HUES48 (cell line): ENCODE results near the gene LACTB.
A peak's percentile ranks its signal among the peaks of the same experiment; 100 is the strongest.

ENCODE experiments used
- H3K27ac ChIP-seq: one replicate; pipeline ENCODE4 v1.7.0; 2013; ENCODE audit warnings: low read depth, low read length, inconsistent platforms
- H3K27me3 ChIP-seq: 2 replicates; pipeline ENCODE4 v1.6.1; 2013; ENCODE audit warnings: mild to moderate bottlenecking, low read length; ENCODE audit not compliant: control insufficient read depth, insufficient read depth
- H3K36me3 ChIP-seq: 2 replicates; pipeline ENCODE4 v1.6.1; 2013; ENCODE audit warnings: low read length; ENCODE audit not compliant: control insufficient read depth, insufficient read depth
- H3K4me1 ChIP-seq: 2 replicates; pipeline ENCODE4 v1.6.1; 2013; ENCODE audit warnings: mild to moderate bottlenecking, low read length; ENCODE audit not compliant: control insufficient read depth, insufficient read depth
- H3K4me3 ChIP-seq: 2 replicates; pipeline ENCODE4 v1.5.1; 2013; ENCODE audit warnings: mild to moderate bottlenecking, low read depth, low read length
- H3K9ac ChIP-seq: 2 replicates; pipeline ENCODE4 v1.6.1; 2013; ENCODE audit warnings: mild to moderate bottlenecking, low read depth, low read length, moderate library complexity
- H3K9me3 ChIP-seq: 2 replicates; pipeline ENCODE4 v1.6.1; 2013; ENCODE audit warnings: low read length; ENCODE audit not compliant: control insufficient read depth, insufficient read depth

LACTB gene

DNA sequence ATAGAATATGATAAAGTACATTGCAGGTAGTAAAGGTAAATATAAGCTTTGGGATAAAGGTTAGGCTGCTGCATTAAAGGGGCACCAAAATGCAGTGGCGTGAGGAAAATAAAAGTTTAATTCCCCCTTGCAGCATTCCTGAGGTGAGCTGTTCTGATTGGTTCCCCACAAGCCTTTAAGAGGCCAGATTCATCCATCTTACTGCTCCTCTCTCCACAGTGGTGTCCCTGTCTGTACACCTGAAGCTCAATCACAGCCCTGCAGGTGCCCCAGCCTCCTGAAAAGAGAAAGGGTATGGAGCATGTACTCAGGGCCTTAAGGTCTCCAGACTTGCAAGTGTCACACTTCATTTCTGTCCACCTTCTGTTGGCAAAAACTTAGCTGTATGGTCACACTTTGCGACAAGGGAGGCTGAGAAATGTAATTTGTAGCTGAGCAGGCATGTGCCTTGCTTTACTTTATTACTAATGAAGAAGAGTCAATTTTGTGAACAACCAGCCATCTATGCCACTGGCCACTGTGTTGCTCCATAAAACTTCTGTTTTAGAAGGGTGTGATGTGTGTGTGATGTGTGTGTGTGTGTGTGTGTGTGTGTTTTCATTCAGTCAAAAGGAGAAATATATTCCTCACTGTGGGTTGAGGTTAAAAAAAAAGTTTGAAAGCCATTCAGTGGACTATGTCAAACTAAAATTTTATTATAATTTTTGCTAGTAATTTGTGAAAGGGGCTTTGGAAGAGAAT lies 12.8 kb downstream of the LACTB start:
- Histone ChIP-seq H3K36me3 (peaks cover 6% of the 10 kb centered on the region), H3K27me3 (no peaks in the 10 kb centered on the region), H3K9ac (no peak overlapping the region), H3K4me1 (no peaks in the 10 kb centered on the region), H3K9me3 (no peaks in the 10 kb centered on the region), H3K4me3 (no peak overlapping the region), H3K27ac (no peak overlapping the region)

DNA sequence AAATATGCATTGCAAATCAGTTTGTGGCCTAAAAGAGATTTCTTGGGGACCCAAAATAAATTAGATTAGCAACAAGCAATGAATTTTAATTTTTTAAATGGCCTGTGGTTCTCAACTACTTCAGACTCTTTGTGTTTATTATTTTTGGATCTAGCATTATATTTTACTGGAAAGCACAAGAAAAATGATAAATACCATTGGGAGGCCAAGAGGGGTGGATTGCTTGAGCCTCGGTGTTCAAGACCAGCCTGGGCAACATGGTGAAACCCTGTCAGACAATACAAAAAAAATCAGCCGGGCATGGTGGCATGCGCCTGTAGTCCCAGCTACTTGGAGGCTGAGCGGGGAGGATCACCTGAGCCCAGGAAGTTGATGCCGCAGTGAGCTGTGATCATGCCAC lies 13.6 kb downstream of the LACTB start:
- no peak overlapping the region for H3K27ac ChIP-seq
- no peak overlapping the region for H3K4me3 ChIP-seq
- H3K4me1 ChIP-seq: no peaks in the 10 kb centered on the region
- H3K27me3 ChIP-seq: no peaks in the 10 kb centered on the region
- H3K36me3 ChIP-seq: no peaks in the 10 kb centered on the region
- no peaks in the 10 kb centered on the region for H3K9me3 ChIP-seq
- no peak overlapping the region for H3K9ac ChIP-seq

DNA sequence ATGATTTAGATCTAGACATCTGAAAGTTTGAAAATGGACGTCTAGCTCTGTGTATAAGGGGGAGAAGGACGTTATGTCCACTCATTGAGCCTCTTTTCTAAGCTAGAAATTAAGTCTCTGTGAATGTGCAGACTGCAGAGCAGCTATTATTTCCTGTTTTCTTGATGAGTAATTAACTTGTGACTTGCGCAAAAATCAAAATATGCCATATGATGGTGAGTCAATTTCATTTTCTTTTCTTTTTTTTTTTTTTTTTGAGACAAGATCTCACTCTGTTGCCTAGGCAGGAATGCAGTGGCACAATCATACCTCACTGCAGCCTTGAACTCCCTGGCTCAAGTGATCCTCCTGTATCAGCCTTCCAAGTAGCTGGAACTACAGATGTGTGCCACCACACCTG lies 14.1 kb downstream of the LACTB start:
- Histone ChIP-seq H3K9ac (no peak overlapping the region), H3K36me3 (no peaks in the 10 kb centered on the region), H3K9me3 (no peaks in the 10 kb centered on the region), H3K27me3 (no peaks in the 10 kb centered on the region), H3K4me3 (no peak overlapping the region), H3K4me1 (no peaks in the 10 kb centered on the region), H3K27ac (no peak overlapping the region)

DNA sequence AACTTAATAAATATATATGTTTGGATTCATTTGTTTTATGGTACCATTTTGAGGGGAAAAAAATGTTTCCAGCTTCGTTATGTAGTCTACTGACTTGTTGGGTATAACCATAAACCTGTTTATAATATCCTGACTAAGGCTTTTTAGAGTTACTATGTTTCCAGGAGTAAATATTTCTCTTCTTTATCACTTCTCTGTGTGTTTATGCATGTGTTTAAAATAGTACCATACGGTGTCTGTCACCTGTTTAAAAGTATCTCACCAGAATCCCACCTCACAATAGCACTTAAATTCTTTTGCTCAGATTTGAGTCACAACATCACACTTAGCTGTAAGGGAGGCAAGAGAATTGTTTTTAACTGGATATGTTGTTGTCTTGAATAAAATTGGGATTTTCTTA lies 15.1 kb downstream of the LACTB start:
- Histone ChIP-seq H3K27me3 (no peaks in the 10 kb centered on the region), H3K4me1 (no peaks in the 10 kb centered on the region), H3K4me3 (no peak overlapping the region), H3K9ac (no peak overlapping the region), H3K36me3 (no peaks in the 10 kb centered on the region), H3K9me3 (no peaks in the 10 kb centered on the region), H3K27ac (no peak overlapping the region)

DNA sequence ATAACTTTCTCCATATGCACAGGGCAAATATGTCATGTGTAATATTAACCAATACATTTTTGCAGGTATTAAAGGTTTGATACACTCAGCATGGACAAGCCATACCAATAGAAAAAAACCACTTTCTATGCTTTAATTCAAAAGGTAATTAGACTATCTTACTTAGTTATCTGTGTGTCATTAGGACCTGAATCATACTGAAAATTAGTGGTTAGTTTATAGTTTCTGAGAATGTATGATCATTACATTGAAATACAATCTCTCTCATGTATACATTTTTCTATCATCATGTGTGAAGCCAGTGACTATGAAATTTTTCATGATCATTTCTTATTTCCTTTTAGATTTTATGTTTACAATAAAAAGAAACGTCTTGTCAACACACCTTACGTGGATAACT lies 19.3 kb downstream of the LACTB start:
- H3K27me3 ChIP-seq: no peaks in the 10 kb centered on the region
- no peaks in the 10 kb centered on the region for H3K36me3 ChIP-seq
- H3K4me3 ChIP-seq: no peak overlapping the region
- no peak overlapping the region for H3K9ac ChIP-seq
- H3K27ac ChIP-seq: no peak overlapping the region
- H3K4me1 ChIP-seq: no peaks in the 10 kb centered on the region
- no peaks in the 10 kb centered on the region for H3K9me3 ChIP-seq

DNA sequence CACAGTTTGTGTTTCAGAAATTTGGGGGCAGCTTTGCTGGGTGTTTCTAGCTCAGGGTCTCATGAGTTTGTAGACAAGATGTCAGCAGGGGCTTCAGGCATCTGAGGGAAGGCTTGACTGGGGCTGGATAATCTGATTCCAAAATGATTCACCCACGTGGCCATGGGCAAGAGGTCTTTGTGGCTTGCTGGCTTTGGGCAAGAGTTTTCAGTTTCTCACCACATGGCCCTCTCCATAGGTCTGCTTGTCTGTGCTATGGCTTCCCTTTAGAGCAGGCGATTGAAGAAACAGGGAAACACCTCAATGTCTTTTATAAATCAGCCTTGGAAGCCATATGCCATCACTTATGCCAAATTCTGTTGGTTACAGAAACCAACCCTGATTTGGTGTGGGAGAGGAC lies 23.8 kb downstream of the LACTB start:
- no peaks in the 10 kb centered on the region for H3K27me3 ChIP-seq
- H3K36me3 ChIP-seq: no peaks in the 10 kb centered on the region
- H3K27ac ChIP-seq: no peak overlapping the region
- no peaks in the 10 kb centered on the region for H3K4me1 ChIP-seq
- no peak overlapping the region for H3K9ac ChIP-seq
- H3K4me3 ChIP-seq: no peak overlapping the region
- no peaks in the 10 kb centered on the region for H3K9me3 ChIP-seq

DNA sequence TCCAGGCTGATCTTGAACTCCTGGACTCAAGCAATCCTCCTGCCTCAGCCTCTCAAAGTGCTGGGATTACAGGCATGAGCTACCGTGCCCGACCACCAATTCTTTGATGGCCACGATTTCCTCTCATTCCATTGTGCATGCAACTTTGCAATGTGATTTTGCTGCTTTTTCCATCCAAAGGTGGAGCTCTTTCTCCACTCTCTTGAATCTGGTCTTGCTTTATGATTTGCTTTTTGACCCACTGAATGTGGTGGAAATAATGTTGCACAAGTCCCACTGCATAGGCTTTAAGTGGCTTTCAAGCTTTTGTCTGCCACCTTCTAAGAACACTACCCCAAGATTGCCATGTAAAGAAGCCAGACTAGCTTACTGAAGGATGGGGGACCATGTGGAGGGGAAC lies 25.0 kb downstream of the LACTB start:
- no peaks in the 10 kb centered on the region for H3K4me1 ChIP-seq
- H3K36me3 ChIP-seq: no peaks in the 10 kb centered on the region
- no peaks in the 10 kb centered on the region for H3K9me3 ChIP-seq
- H3K4me3 ChIP-seq: no peak overlapping the region
- no peaks in the 10 kb centered on the region for H3K27me3 ChIP-seq
- no peak overlapping the region for H3K27ac ChIP-seq
- H3K9ac ChIP-seq: no peak overlapping the region

DNA sequence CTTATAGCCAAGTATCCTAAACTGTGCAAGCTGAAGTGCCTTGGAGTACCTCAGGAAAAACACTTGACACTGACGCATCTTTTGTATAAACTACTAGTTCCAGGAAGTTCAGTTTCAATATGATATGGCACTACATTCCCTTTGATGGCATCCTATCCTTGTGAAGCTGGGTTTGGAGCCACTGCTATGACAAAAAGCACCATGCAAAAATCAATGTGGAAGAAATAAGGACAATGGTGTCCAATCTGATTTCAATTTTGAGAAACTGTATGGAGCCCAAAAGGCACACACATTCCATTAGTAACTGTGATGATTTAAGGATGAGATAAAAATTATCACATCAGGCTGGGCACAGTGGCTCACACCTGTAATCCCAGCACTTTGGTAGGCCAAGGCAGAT lies 30.0 kb downstream of the LACTB start:
- Histone ChIP-seq H3K4me1 (no peaks in the 10 kb centered on the region), H3K27ac (no peak overlapping the region), H3K27me3 (no peaks in the 10 kb centered on the region), H3K36me3 (peaks cover 26% of the 10 kb centered on the region), H3K4me3 (no peak overlapping the region), H3K9me3 (no peaks in the 10 kb centered on the region), H3K9ac (no peak overlapping the region)

DNA sequence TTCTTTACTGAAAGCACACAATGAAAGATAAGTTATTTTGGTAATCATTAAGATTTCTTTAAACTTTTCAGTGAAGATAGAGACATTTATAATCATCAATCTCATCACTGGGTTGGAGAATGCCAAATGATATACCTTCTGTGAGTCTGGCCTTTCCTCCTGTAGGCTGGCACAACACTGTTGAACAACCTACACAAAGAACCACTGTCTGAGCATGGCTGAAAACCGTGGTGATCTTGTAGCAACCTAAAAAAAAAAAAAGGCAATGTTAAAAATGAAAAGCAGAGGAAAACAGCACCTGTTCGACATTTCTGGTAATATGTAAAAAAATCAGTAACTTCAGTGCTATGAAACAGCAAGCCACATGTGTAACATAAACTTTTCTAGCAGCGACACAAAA lies 33.8 kb downstream of the LACTB start:
- no peaks in the 10 kb centered on the region for H3K4me1 ChIP-seq
- no peaks in the 10 kb centered on the region for H3K9me3 ChIP-seq
- H3K36me3 ChIP-seq: peaks cover 26% of the 10 kb centered on the region
- H3K27ac ChIP-seq: no peak overlapping the region
- H3K27me3 ChIP-seq: no peaks in the 10 kb centered on the region
- H3K4me3 ChIP-seq: peak overlapping the region; percentile 93
- H3K9ac ChIP-seq: no peak overlapping the region

DNA sequence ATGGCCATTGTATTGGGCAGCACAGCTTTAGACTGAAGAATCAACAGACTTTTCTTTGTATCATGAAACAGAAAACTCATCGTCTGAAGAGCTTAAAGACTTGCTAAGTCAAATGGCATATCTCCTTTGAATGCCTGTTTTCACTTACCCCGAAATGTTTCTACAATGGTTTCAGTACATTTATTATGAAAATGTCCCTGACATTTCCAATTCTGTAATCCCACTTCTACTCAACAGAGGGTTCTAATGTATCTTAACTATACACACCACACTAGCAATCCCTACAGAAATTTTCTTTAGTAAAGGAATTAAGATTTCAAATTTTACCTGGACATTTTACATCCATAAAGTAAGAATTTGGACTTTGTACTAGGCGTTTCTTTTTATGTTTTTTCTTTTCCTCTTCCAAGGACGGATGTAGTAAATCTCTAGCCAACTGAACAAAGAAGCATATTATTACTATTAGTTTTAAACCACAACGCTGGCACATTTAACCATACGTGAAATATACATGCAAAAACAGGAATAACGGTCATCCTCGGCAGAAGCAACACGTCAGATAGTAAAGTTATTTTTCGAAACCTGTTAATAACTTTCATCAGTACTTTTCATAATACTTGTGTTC lies 34.5 kb downstream of the LACTB start:
- Histone ChIP-seq H3K27me3 (no peaks in the 10 kb centered on the region), H3K27ac (peak overlapping the region; percentile 94), H3K4me3 (peak overlapping the region; percentile 93), H3K4me1 (no peaks in the 10 kb centered on the region), H3K9me3 (no peaks in the 10 kb centered on the region), H3K36me3 (peaks cover 26% of the 10 kb centered on the region), H3K9ac (peak overlapping the region; percentile 87)

DNA sequence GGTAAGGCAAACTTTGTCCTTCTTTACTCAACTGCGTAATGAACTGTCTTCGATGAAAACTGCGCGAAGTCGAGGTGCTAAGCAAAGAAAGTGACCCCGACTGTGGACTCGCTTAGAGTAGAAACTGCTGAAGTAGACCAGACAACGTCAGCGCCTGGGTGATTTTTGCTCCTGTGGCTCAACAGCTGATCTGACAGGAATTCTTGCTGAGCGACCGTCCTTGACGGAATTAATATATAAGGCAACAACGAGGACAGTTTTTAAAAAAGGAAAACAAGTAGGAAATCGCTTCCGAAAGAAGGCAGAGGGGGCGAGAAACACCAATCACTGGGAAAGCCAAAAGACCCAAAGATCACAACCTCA lies 35.1 kb downstream of the LACTB start:
- Histone ChIP-seq H3K4me3 (peak overlapping the region; percentile 93), H3K9ac (peak overlapping the region; percentile 87), H3K36me3 (peaks cover 26% of the 10 kb centered on the region), H3K9me3 (no peaks in the 10 kb centered on the region), H3K4me1 (no peaks in the 10 kb centered on the region), H3K27me3 (no peaks in the 10 kb centered on the region), H3K27ac (peak overlapping the region; percentile 94)
